ENCODE results near the gene NSFL1C. TPM values are rescaled to one million over a fixed set of nuclear protein-coding genes. Genes with fewer than 3 reads are reported as not detected.

The NSFL1C gene
- total RNA-seq, 4 donors from 2014 or later, result 34.0 to 61.9 (median 57.5) TPM

DNA sequence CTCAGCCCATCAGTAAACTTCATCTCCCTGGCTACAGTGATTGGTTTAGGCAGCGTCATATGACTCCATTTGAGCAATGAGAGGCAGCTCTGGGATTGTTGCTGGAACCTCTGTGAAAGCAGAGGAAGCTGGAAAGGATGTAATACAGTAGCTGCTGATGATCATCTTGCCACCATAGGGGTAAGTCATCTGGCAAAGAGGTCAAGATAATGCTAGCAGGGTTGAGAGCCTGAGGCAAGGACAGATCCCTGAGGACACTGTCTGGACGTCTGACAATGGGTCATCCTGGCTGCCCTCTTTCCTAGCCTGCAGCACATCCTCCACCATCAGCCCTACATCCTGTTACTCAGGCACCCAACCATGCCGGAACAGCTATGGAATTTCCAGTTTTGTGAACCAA, 48.3 kb downstream of the NSFL1C start:
- TF ChIP-seq, protein P1, sequence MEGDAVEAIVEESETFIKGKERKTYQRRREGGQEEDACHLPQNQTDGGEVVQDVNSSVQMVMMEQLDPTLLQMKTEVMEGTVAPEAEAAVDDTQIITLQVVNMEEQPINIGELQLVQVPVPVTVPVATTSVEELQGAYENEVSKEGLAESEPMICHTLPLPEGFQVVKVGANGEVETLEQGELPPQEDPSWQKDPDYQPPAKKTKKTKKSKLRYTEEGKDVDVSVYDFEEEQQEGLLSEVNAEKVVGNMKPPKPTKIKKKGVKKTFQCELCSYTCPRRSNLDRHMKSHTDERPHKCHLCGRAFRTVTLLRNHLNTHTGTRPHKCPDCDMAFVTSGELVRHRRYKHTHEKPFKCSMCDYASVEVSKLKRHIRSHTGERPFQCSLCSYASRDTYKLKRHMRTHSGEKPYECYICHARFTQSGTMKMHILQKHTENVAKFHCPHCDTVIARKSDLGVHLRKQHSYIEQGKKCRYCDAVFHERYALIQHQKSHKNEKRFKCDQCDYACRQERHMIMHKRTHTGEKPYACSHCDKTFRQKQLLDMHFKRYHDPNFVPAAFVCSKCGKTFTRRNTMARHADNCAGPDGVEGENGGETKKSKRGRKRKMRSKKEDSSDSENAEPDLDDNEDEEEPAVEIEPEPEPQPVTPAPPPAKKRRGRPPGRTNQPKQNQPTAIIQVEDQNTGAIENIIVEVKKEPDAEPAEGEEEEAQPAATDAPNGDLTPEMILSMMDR (IDR thresholded peaks at IDR 0.05), result no peak
- no peak for DNase-seq (ENCODE audit: low spot score)
- no peak for ATAC-seq (ENCODE audit: low FRiP score)

GRCh38 chr20:1417790-1418189, 48.9 kb downstream of the NSFL1C start:
- TF ChIP-seq, protein P1 (IDR thresholded peaks at IDR 0.05), result no peak
- DNase-seq (ENCODE audit: low spot score) (no peak), ATAC-seq (ENCODE audit: low FRiP score) (no peak)

- ATAC-seq (ENCODE audit: low FRiP score), result no peak
- TF ChIP-seq, protein P1 (IDR thresholded peaks at IDR 0.05), result no peak
- DNase-seq (ENCODE audit: low spot score), result no peak
Measured at GRCh38 chr20:1417273-1417672, 49.4 kb downstream of the NSFL1C start.

- no peak for DNase-seq (ENCODE audit: low spot score)
- TF ChIP-seq, protein P1 (IDR thresholded peaks at IDR 0.05), result no peak
- no peak for ATAC-seq (ENCODE audit: low FRiP score)
Measured at GRCh38 chr20:1415667-1416468, 50.8 kb downstream of the NSFL1C start.

- TF ChIP-seq, protein P1 (IDR thresholded peaks at IDR 0.05), result no peak
- no peak for DNase-seq (ENCODE audit: low spot score)
- ATAC-seq (ENCODE audit: low FRiP score), result no peak
Measured at GRCh38 chr20:1414982-1415381, 51.7 kb downstream of the NSFL1C start.

DNA sequence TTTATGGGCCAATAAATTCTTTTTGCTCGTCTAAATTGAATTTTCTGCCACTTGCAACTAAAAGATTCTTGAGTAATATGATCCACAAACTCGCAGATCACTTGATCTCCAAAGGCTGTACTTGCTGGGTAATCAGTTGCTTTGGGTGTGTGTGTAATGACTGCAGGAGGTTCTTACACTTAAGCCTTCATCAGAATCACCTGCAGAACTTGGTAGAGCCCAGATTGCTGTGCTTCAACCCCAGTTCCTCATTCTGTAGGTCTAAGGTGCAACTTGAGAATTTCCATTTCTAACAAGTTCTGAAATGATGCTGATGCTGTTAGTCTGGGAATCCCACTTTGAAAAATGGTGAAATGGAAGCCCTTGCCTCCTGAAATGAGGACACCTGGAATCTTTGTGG, 60.8 kb downstream of the NSFL1C start:
- ATAC-seq (ENCODE audit: low FRiP score) (no peak), DNase-seq (ENCODE audit: low spot score) (no peak)
- TF ChIP-seq, protein P1 (IDR thresholded peaks at IDR 0.05), result no peak

DNA sequence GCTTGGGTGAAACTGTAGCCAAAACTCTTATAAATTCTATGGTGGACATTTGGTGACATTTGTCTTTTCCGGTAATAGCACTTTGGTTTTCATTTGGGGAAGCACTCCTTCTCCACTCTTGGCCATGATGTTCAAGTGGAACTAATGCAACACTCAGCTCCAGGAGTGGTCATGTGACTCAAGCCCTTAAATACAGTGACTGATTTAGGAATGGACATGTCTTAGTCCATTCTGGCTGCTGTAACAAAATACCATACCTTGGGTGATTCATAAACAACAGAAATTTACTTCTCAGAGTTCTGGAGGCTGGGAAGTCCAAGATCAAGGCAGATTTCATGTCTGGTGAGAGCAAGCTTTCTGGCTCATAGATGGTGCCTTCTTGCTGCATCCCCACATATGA, 63.0 kb downstream of the NSFL1C start:
- TF ChIP-seq, protein P1 (IDR thresholded peaks at IDR 0.05), result no peak

More for the DNA sequence above, 63.0 kb downstream of the NSFL1C start:
- ATAC-seq (ENCODE audit: low FRiP score), result no peak
- no peak for DNase-seq (ENCODE audit: low spot score)
